ENCODE measurements around the gene LRRC66. TPM values are rescaled to one million over a fixed set of nuclear protein-coding genes. Genes with fewer than 3 reads are reported as not detected.

The LRRC66 gene
- total RNA-seq, 3 donors from 2014 or later (not counting 1 experiment from before 2014, with no cell fraction given) = not detected

GRCh38 chr4:52006887-52007286 lies 13.3 kb downstream of the LRRC66 start:
- H3K27me3 ChIP-seq (ENCODE audit: control insufficient read depth, insufficient read depth, low read length) = no peaks in the 10 kb centered on the region
- TF ChIP-seq CTCF (IDR thresholded peaks at IDR 0.05) = no peak
- H3K36me3 ChIP-seq (ENCODE audit: control insufficient read depth, insufficient read depth, low read length) = no peaks in the 10 kb centered on the region
- H3K36me3 Mint-ChIP-seq = no peaks in the 10 kb centered on the region
- H3K9me3 Mint-ChIP-seq = peaks cover 0 to 3% of the 10 kb centered on the region in 2 donors
- 94% methylated on average over 4 of the region's 4 CpGs for WGBS (ENCODE audit: insufficient coverage)
- no peak overlapping the region for H3K27ac ChIP-seq (ENCODE audit: low read length)
- ATAC-seq (no peak), DNase-seq (no peak)
- no peaks in the 10 kb centered on the region for H3K4me1 Mint-ChIP-seq
- H3K4me1 ChIP-seq (ENCODE audit: control insufficient read depth, insufficient read depth, low read length) = no peaks in the 10 kb centered on the region
- no peak overlapping the region for H3K4me3 ChIP-seq (ENCODE audit: low read length)
- no peaks in the 10 kb centered on the region for H3K9me3 ChIP-seq (ENCODE audit: control insufficient read depth, insufficient read depth, low read length)
- intact Hi-C loops (cut with micrococcal nuclease) = loop anchor here (5.0 kb wide), 1 partner anchor 130 kb away; no protein-coding TSS in a partner anchor
- H3K27ac Mint-ChIP-seq = no peak overlapping the region
- H3K27me3 Mint-ChIP-seq (ENCODE audit: low read depth in 2 of 2) = no peaks in the 10 kb centered on the region
- H3K4me3 Mint-ChIP-seq = no peak overlapping the region

GRCh38 chr4:52005604-52006273 lies 14.4 kb downstream of the LRRC66 start:
- no peaks in the 10 kb centered on the region for H3K27me3 ChIP-seq (ENCODE audit: control insufficient read depth, insufficient read depth, low read length)
- H3K27ac Mint-ChIP-seq = no peak overlapping the region
- ATAC-seq (no peak), DNase-seq (no peak)
- no peaks in the 10 kb centered on the region for H3K9me3 ChIP-seq (ENCODE audit: control insufficient read depth, insufficient read depth, low read length)
- H3K9me3 Mint-ChIP-seq = peaks cover 0 to 3% of the 10 kb centered on the region in 2 donors
- H3K4me1 ChIP-seq (ENCODE audit: control insufficient read depth, insufficient read depth, low read length) = no peaks in the 10 kb centered on the region
- no peaks in the 10 kb centered on the region for H3K36me3 Mint-ChIP-seq
- no peak overlapping the region for H3K4me3 Mint-ChIP-seq
- intact Hi-C loops (cut with micrococcal nuclease) = loop anchor here (5.0 kb wide), 1 partner anchor 128 kb away; no protein-coding TSS in a partner anchor
- TF ChIP-seq CTCF (IDR thresholded peaks at IDR 0.05) = no peak
- no CpG with 5 or more reads among the region's 2 CpGs for WGBS (ENCODE audit: insufficient coverage)
- no peaks in the 10 kb centered on the region for H3K27me3 Mint-ChIP-seq (ENCODE audit: low read depth in 2 of 2)
- H3K4me3 ChIP-seq (ENCODE audit: low read length) = no peak overlapping the region
- no peak overlapping the region for H3K27ac ChIP-seq (ENCODE audit: low read length)
- no peaks in the 10 kb centered on the region for H3K36me3 ChIP-seq (ENCODE audit: control insufficient read depth, insufficient read depth, low read length)
- H3K4me1 Mint-ChIP-seq = no peaks in the 10 kb centered on the region

- H3K27me3 Mint-ChIP-seq (ENCODE audit: low read depth in 2 of 2) = no peaks in the 10 kb centered on the region
Measured at GRCh38 chr4:52004414-52004813, 15.7 kb downstream of the LRRC66 start.

More at GRCh38 chr4:52004414-52004813, 15.7 kb downstream of the LRRC66 start:
- no peaks in the 10 kb centered on the region for H3K9me3 ChIP-seq (ENCODE audit: control insufficient read depth, insufficient read depth, low read length)
- no peaks in the 10 kb centered on the region for H3K4me1 Mint-ChIP-seq
- no peak overlapping the region for H3K4me3 ChIP-seq (ENCODE audit: low read length)
- no peak overlapping the region for H3K27ac ChIP-seq (ENCODE audit: low read length)
- TF ChIP-seq CTCF (IDR thresholded peaks at IDR 0.05) = no peak
- intact Hi-C loops (cut with micrococcal nuclease) = no loop called here
- no peak for ATAC-seq
- no peak for DNase-seq
- H3K4me1 ChIP-seq (ENCODE audit: control insufficient read depth, insufficient read depth, low read length) = no peaks in the 10 kb centered on the region
- H3K9me3 Mint-ChIP-seq = peaks cover 0 to 3% of the 10 kb centered on the region in 2 donors
- no peak overlapping the region for H3K4me3 Mint-ChIP-seq
- H3K27me3 ChIP-seq (ENCODE audit: control insufficient read depth, insufficient read depth, low read length) = no peaks in the 10 kb centered on the region
- H3K36me3 ChIP-seq (ENCODE audit: control insufficient read depth, insufficient read depth, low read length) = no peaks in the 10 kb centered on the region
- no peaks in the 10 kb centered on the region for H3K36me3 Mint-ChIP-seq
- no peak overlapping the region for H3K27ac Mint-ChIP-seq
